ACC112 (cell line): ENCODE results near the gene SPON1.

Experiments
- H2AFZ ChIP-seq: fragments of 200-600 bp; sonication (generic); one replicate; pipeline ENCODE4 v1.6.0; 2017; ENCODE audit warnings: antibody characterized with exemption, low read length; ENCODE audit not compliant: unreplicated experiment
- H3K27ac ChIP-seq: fragments of 200-600 bp; sonication (generic); 2 replicates; pipeline ENCODE4 v1.5.1; 2014; ENCODE audit warnings: low read depth, mild to moderate bottlenecking, antibody characterized with exemption, low read length, moderate library complexity
- H3K27me3 ChIP-seq: fragments of 200-600 bp; sonication (generic); 2 replicates; pipeline ENCODE4 v1.6.1; 2014; ENCODE audit warnings: mild to moderate bottlenecking, antibody characterized with exemption, low read length, moderate library complexity, mixed read lengths; ENCODE audit not compliant: insufficient read depth
- H3K36me3 ChIP-seq: fragments of 200-600 bp; sonication (generic); 2 replicates; pipeline ENCODE4 v1.6.1; 2016; ENCODE audit warnings: mild to moderate bottlenecking, antibody characterized with exemption, low read length, moderate library complexity, mixed read lengths; ENCODE audit not compliant: insufficient read depth
- H3K4me1 ChIP-seq: fragments of 200-600 bp; sonication (generic); one replicate; pipeline ENCODE4 v1.6.1; 2016; ENCODE audit warnings: low read length, mixed read lengths; ENCODE audit not compliant: insufficient read depth, unreplicated experiment, control insufficient read depth
- H3K4me3 ChIP-seq: fragments of 200-600 bp; sonication (generic); 2 replicates; pipeline ENCODE4 v1.5.1; 2014; ENCODE audit warnings: mild to moderate bottlenecking, low read depth, low read length
- H3K79me2 ChIP-seq: fragments of 200-600 bp; sonication (generic); one replicate; pipeline ENCODE4 v1.6.0; 2016; ENCODE audit warnings: low read length; ENCODE audit not compliant: control insufficient read depth, unreplicated experiment, insufficient read depth

Gene SPON1

GRCh38 chr11:14119357-14119756 lies 156.8 kb downstream of the SPON1 start:
- H3K4me3 ChIP-seq = no peak overlapping the region
- H2AFZ ChIP-seq = no peak overlapping the region
- H3K27me3 ChIP-seq = no peaks in the 10 kb centered on the region
- H3K27ac ChIP-seq = no peak overlapping the region
- no peaks in the 10 kb centered on the region for H3K4me1 ChIP-seq
- H3K36me3 ChIP-seq = no peaks in the 10 kb centered on the region
- H3K79me2 ChIP-seq = no peaks in the 10 kb centered on the region

GRCh38 chr11:14124350-14124749 lies 161.8 kb downstream of the SPON1 start:
- Histone ChIP-seq H3K27me3 (no peaks in the 10 kb centered on the region), H3K79me2 (no peaks in the 10 kb centered on the region), H3K36me3 (no peaks in the 10 kb centered on the region), H2AFZ (no peak overlapping the region), H3K4me3 (no peak overlapping the region), H3K27ac (no peak overlapping the region), H3K4me1 (no peaks in the 10 kb centered on the region)

- H3K27me3 ChIP-seq = no peaks in the 10 kb centered on the region
- H3K4me1 ChIP-seq = no peaks in the 10 kb centered on the region
- H3K79me2 ChIP-seq = no peaks in the 10 kb centered on the region
- no peaks in the 10 kb centered on the region for H3K36me3 ChIP-seq
- H3K27ac ChIP-seq = no peak overlapping the region
- H2AFZ ChIP-seq = no peak overlapping the region
- no peak overlapping the region for H3K4me3 ChIP-seq
These were observed 162.4 kb downstream of the SPON1 start for GRCh38 chr11:14124886-14125285.

DNA sequence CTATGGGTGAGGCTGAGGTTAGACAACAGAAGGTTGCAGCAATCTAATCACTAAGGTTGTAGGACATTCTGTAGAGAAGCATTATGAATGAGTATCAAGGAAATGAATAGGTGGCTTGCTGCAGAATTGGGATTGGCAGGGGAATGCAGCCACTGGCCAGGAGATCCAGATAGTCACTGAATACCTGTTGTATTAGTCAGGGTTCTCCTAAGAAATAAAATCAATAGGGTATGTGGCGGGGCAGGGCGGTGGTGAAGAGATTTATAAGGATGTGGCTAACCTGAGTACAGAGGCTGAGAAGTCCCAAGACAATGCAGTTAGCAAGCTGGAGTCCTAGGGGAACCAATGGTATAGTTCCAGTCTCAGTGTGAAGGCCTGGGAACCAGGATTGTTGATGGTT lies 163.0 kb downstream of the SPON1 start:
- H3K36me3 ChIP-seq = no peaks in the 10 kb centered on the region
- H3K4me3 ChIP-seq = no peak overlapping the region
- no peaks in the 10 kb centered on the region for H3K27me3 ChIP-seq
- H3K4me1 ChIP-seq = no peaks in the 10 kb centered on the region
- no peaks in the 10 kb centered on the region for H3K79me2 ChIP-seq
- no peak overlapping the region for H3K27ac ChIP-seq
- no peak overlapping the region for H2AFZ ChIP-seq

DNA sequence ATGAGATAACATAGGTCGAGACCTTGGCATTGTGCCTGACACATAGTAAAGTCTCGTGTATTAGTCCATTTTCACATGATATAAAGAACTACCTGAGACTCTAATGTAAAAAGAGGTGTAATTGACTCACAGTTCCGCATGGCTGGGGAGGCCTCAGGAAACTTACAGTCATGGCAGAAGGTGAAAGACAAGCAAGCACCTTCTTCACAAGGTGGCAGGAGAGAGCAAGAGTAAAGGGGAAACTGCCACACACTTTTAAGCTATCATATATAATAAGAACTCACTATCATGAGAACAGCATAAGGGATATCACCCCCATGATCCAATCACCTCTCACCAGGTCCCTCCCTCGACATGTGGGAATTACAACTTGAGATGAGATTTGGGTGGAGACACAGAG lies 165.2 kb downstream of the SPON1 start:
- no peaks in the 10 kb centered on the region for H3K36me3 ChIP-seq
- no peaks in the 10 kb centered on the region for H3K4me1 ChIP-seq
- no peaks in the 10 kb centered on the region for H3K27me3 ChIP-seq
- no peaks in the 10 kb centered on the region for H3K79me2 ChIP-seq
- H3K4me3 ChIP-seq = no peak overlapping the region
- no peak overlapping the region for H2AFZ ChIP-seq
- H3K27ac ChIP-seq = no peak overlapping the region

DNA sequence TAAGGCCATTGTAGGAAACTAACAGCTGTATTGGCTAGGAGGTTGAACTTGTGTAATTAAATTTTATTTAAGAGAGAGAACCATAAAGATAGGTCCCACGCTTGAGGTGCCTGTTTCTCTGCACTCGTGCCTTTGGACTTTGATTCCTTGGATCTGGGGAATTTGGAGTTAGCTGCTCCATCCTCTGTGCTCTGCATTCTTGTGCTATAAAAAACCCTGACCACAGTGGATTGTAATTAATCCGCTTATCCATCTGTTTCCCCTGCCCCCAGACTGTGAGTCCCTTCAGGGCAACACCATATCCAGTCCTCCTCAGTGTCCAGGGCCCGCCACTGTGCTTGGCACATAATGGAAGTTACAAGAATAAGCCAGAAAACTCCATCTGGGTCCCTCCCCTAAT lies 169.8 kb downstream of the SPON1 start:
- Histone ChIP-seq H3K79me2 (no peaks in the 10 kb centered on the region), H3K36me3 (no peaks in the 10 kb centered on the region), H2AFZ (no peak overlapping the region), H3K27ac (no peak overlapping the region), H3K27me3 (no peaks in the 10 kb centered on the region), H3K4me1 (no peaks in the 10 kb centered on the region), H3K4me3 (no peak overlapping the region)

DNA sequence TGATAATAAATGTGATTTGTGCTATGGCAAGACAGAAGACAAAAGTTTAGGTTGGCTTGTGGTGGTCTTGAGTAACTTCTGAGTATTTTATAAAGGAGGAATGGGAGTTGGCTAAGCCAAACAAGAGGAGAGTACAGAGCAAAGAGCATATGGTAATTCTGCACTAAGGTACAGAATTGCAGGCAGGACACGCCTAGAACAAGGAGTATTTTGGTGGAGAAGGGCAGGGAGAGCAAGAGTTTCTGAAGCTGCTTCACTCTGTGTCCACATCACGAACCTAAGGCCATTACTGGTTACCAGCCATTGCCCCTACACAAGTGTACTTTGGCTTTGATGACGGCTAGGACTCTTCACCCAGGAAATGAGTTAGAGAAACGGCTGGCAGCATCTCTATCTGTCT lies 170.9 kb downstream of the SPON1 start:
- H3K79me2 ChIP-seq = no peaks in the 10 kb centered on the region
- no peak overlapping the region for H2AFZ ChIP-seq
- H3K4me3 ChIP-seq = no peak overlapping the region
- H3K27me3 ChIP-seq = no peaks in the 10 kb centered on the region
- no peak overlapping the region for H3K27ac ChIP-seq
- no peaks in the 10 kb centered on the region for H3K36me3 ChIP-seq
- H3K4me1 ChIP-seq = no peaks in the 10 kb centered on the region

DNA sequence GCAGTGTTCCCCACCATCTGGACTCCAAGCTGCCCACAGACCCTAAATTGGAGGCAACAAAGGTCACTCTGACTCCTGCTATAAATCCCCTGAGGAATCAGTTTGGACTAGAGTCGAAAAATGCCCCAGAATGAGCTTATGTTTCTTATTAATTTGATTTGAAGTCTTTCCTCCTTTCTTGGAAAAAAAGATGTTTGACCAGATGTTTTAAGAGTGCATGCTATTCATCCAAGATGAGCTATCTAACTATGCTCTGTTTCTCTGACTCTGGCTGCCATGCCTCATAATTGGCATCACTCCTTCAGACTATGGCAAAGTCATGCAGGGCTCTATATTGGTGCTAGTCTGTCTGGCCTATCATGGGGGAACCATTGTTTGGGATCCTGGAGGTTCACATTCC lies 174.0 kb downstream of the SPON1 start:
- Histone ChIP-seq H2AFZ (no peak overlapping the region), H3K79me2 (no peaks in the 10 kb centered on the region), H3K4me1 (no peaks in the 10 kb centered on the region), H3K36me3 (no peaks in the 10 kb centered on the region), H3K27ac (no peak overlapping the region), H3K27me3 (no peaks in the 10 kb centered on the region), H3K4me3 (no peak overlapping the region)

GRCh38 chr11:14137284-14137683 lies 174.8 kb downstream of the SPON1 start:
- H3K79me2 ChIP-seq = no peaks in the 10 kb centered on the region
- no peak overlapping the region for H2AFZ ChIP-seq
- no peak overlapping the region for H3K27ac ChIP-seq
- H3K4me1 ChIP-seq = no peaks in the 10 kb centered on the region
- no peaks in the 10 kb centered on the region; the same call in 1 of the 2 replicates for H3K27me3 ChIP-seq
- no peaks in the 10 kb centered on the region for H3K36me3 ChIP-seq
- H3K4me3 ChIP-seq = no peak overlapping the region

GRCh38 chr11:14140991-14141390 lies 178.5 kb downstream of the SPON1 start:
- H3K79me2 ChIP-seq = no peaks in the 10 kb centered on the region
- no peaks in the 10 kb centered on the region for H3K36me3 ChIP-seq
- H3K4me1 ChIP-seq = no peaks in the 10 kb centered on the region
- no peak overlapping the region for H2AFZ ChIP-seq
- H3K4me3 ChIP-seq = no peak overlapping the region
- no peak overlapping the region for H3K27ac ChIP-seq
- no peaks in the 10 kb centered on the region; the same call in 1 of the 2 replicates for H3K27me3 ChIP-seq

DNA sequence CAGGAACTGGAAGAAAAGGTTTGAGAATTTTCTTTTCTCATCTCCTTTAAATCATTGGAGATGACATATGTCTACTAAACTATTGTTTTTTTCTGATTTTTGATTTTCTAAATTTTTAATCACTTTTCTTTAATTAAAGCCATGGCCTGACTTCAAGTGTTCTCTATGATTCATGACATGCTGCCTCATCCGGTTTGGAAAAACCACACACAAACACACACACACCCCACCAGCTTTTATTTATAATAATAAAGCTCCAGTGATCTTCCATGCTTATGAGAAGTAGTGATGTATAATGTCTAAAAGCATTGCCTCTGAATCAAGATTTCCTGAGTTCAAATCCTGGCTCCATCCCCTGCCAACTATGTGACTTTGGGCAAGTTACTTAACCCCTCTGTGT lies 179.2 kb downstream of the SPON1 start:
- Histone ChIP-seq H3K36me3 (no peaks in the 10 kb centered on the region), H3K27ac (no peak overlapping the region), H3K4me3 (no peak overlapping the region), H3K79me2 (no peaks in the 10 kb centered on the region), H3K4me1 (no peaks in the 10 kb centered on the region), H3K27me3 (no peaks in the 10 kb centered on the region; the same call in 1 of the 2 replicates), H2AFZ (no peak overlapping the region)
